SK-N-SH treated with all-trans-retinoic acid at 6 μM for 48 hours (cell line): Measurements from ENCODE around the gene RASSF9.

ENCODE experiments used
- RARB ChIP-seq: fragments of 250-450 bp; sonication (Bioruptor Pico); IDR thresholded peaks from 2 replicates; pipeline ENCODE4 v1.8.0; 2021; ENCODE audit warnings: mild to moderate bottlenecking, moderate library complexity
- TCF4 ChIP-seq: fragments of 250-450 bp; sonication (Bioruptor Pico); IDR thresholded peaks from 2 replicates; pipeline ENCODE4 v1.8.0; 2021; ENCODE audit warnings: mild to moderate bottlenecking, moderate library complexity, borderline replicate concordance

GRCh38 chr12:85856966-85857365 lies 20.8 kb upstream of the RASSF9 start:
- TF ChIP-seq TCF4 (CRISPR knock-in tag) = no peak
- no peak for TF ChIP-seq RARB (CRISPR knock-in tag)
